Dermis microvascular lymphatic vessel endothelial cell (primary cell): Measurements from ENCODE around the gene PSMB10. TPM values are rescaled to one million over a fixed set of nuclear protein-coding genes. Genes with fewer than 3 reads are reported as not detected.
"Not testable (repeated sequence)": the region's sequence is repeated elsewhere in the genome, so short reads cannot be mapped to it uniquely, and the experiment has no call there.

Source experiments
- DNase-seq, 2 donors: peaks; one replicate each; pipeline versions ENCODE4 v3.0.0 to v3.0.0-alpha.2; 2010; ENCODE audit warnings: low read depth in 2 of 2
- total RNA-seq: library from RNA; depleted of rRNA; stranded (reverse); fragments of >200 nt; gene quantifications from 2 replicates; pipeline ENCODE4 v1.2.1, GENCODE V29; 2014

The PSMB10 gene
- total RNA-seq, 1 donor from 2014 or later, result 76.5 TPM

GRCh38 chr16:67927131-67927941 is 9.3 kb downstream of the PSMB10 start:
- no peak for DNase-seq

GRCh38 chr16:67926181-67926750 is 10.4 kb downstream of the PSMB10 start:
- DNase-seq, result peak; percentile 49 to 88

GRCh38 chr16:67924140-67924906 is 12.3 kb downstream of the PSMB10 start:
- peak in 1 of 2 donors; percentile 46 for DNase-seq

- DNase-seq, result no peak
Observed at GRCh38 chr16:67923414-67924116, 13.1 kb downstream of the PSMB10 start.

- no peak for DNase-seq
Observed at GRCh38 chr16:67922740-67923139, 13.9 kb downstream of the PSMB10 start.

GRCh38 chr16:67922221-67922620 is 14.4 kb downstream of the PSMB10 start:
- DNase-seq, result no peak

- DNase-seq, result no peak
Observed at GRCh38 chr16:67919622-67920221, 16.9 kb downstream of the PSMB10 start.

GRCh38 chr16:67917852-67918236 is 18.8 kb downstream of the PSMB10 start:
- DNase-seq, result peak in 1 of 2 donors; percentile 69

- DNase-seq, result no peak
Observed at GRCh38 chr16:67917140-67917851, 19.4 kb downstream of the PSMB10 start.

- no peak for DNase-seq
Observed at GRCh38 chr16:67915831-67916723, 20.6 kb downstream of the PSMB10 start.

- not testable (repeated sequence) for DNase-seq
Observed at GRCh38 chr16:67915496-67915769, 21.2 kb downstream of the PSMB10 start.

GRCh38 chr16:67914758-67915495 is 21.7 kb downstream of the PSMB10 start:
- no peak for DNase-seq

- peak in 1 of 2 donors; percentile 49 for DNase-seq
Observed at GRCh38 chr16:67910158-67910557, 26.5 kb downstream of the PSMB10 start.

GRCh38 chr16:67909056-67909742 is 27.5 kb downstream of the PSMB10 start:
- DNase-seq, result no peak

- no peak for DNase-seq
Observed at GRCh38 chr16:67907397-67908180, 29.1 kb downstream of the PSMB10 start.

GRCh38 chr16:67902831-67903230 is 33.8 kb downstream of the PSMB10 start:
- peak in 1 of 2 donors; percentile 87 for DNase-seq

GRCh38 chr16:67901734-67902133 is 34.9 kb downstream of the PSMB10 start:
- no peak for DNase-seq

GRCh38 chr16:67897231-67897630 is 39.4 kb downstream of the PSMB10 start:
- DNase-seq, result peak in 1 of 2 donors; percentile 93
